ENCODE measurements around the gene PCMT1. TPM values are rescaled to one million over a fixed set of nuclear protein-coding genes. Genes with fewer than 3 reads are reported as not detected.
"Not testable (repeated sequence)": the region's sequence is repeated elsewhere in the genome, so short reads cannot be mapped to it uniquely, and the experiment has no call there.

PCMT1 gene
- total and polyA plus RNA-seq, 10 of the 15 experiments (the other 5 are each of a cell fraction or from before 2014, with no cell fraction given): 48.5 to 126 (median 81.2) TPM

DNA sequence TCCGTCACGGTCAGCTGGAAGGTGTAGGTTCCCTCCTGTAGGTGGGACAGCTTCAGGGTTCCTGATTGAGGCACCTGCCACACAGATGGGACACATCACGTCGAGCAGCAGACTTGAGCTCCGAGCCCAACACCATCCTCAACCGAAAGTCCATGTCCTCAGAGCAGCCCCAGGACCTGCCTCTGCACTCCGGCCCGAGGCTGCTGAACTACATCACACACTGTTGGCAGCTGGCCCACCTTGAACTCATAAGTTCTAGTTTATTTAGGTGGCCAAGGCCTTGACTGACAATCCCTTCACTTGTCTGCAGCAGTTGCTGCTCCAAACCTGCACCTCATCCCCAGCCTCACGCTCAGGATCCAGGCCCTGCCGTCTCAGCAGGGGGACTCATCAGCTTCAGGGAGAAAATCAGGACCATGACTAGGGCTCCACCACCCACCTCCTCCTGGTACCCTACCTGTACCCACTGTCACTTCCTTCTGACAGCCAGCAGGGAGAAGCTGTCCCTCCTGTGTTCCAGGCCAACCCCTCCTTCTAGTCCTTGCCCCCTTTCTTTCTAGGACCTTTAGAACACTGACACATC is 93.6 kb downstream of the PCMT1 start:
- DNase-seq (ENCODE audit: low read depth, low spot score) (no peak), ATAC-seq (no peak), FAIRE-seq (no peak)
- POLR2A ChIA-PET: no interaction called here
- H3K4me2 ChIP-seq (ENCODE audit: control insufficient read depth, insufficient read depth): no peak overlapping the region
- intact Hi-C loops (cut with micrococcal nuclease; ENCODE audit: unreplicated experiment): no loop called here
- TF ChIP-seq ZNF207 (IDR thresholded peaks at IDR 0.05; ENCODE audit: borderline replicate concordance): no peak
- no peak for TF ChIP-seq ZNF384 (IDR thresholded peaks at IDR 0.05; ENCODE audit: borderline replicate concordance, low read depth, low read length)
- TF ChIP-seq ZNF622 (IDR thresholded peaks at IDR 0.05): no peak
- TF ChIP-seq POU2F2 (IDR thresholded peaks at IDR 0.05; ENCODE audit: borderline replicate concordance, low read depth, low read length): no peak
- TF ChIP-seq HDAC6 (IDR thresholded peaks at IDR 0.05; ENCODE audit: unreplicated experiment): no peak
- TF ChIP-seq HDAC2 (IDR thresholded peaks at IDR 0.05): no peak
- no peak for TF ChIP-seq ESRRA (IDR thresholded peaks at IDR 0.05; ENCODE audit: low read length)
- TF ChIP-seq ETV6 (conservative IDR thresholded peaks at IDR 0.05 in 1 of 2, IDR thresholded peaks at IDR 0.05 in 1 of 2; ENCODE audit: borderline replicate concordance in 1 of 2, low read depth in 1 of 2): no peak
- no peak for TF ChIP-seq JUNB (IDR thresholded peaks at IDR 0.05)
- TF ChIP-seq PAX5 (IDR thresholded peaks at IDR 0.05; ENCODE audit: borderline replicate concordance, low read depth, low read length): no peak
- TF ChIP-seq HDGF (IDR thresholded peaks at IDR 0.05): no peak
- TF ChIP-seq TCF12 (IDR thresholded peaks at IDR 0.05; ENCODE audit: low read depth, low read length): no peak
- TF ChIP-seq, protein P1, sequence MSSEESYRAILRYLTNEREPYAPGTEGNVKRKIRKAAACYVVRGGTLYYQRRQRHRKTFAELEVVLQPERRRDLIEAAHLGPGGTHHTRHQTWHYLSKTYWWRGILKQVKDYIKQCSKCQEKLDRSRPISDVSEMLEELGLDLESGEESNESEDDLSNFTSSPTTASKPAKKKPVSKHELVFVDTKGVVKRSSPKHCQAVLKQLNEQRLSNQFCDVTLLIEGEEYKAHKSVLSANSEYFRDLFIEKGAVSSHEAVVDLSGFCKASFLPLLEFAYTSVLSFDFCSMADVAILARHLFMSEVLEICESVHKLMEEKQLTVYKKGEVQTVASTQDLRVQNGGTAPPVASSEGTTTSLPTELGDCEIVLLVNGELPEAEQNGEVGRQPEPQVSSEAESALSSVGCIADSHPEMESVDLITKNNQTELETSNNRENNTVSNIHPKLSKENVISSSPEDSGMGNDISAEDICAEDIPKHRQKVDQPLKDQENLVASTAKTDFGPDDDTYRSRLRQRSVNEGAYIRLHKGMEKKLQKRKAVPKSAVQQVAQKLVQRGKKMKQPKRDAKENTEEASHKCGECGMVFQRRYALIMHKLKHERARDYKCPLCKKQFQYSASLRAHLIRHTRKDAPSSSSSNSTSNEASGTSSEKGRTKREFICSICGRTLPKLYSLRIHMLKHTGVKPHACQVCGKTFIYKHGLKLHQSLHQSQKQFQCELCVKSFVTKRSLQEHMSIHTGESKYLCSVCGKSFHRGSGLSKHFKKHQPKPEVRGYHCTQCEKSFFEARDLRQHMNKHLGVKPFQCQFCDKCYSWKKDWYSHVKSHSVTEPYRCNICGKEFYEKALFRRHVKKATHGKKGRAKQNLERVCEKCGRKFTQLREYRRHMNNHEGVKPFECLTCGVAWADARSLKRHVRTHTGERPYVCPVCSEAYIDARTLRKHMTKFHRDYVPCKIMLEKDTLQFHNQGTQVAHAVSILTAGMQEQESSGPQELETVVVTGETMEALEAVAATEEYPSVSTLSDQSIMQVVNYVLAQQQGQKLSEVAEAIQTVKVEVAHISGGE (CRISPR knock-in tag; IDR thresholded peaks at IDR 0.05): no peak
- no peak for TF ChIP-seq GATAD2B (conservative IDR thresholded peaks at IDR 0.05; ENCODE audit: low read depth)
- no peak for TF ChIP-seq SUPT20H (IDR thresholded peaks at IDR 0.05; ENCODE audit: borderline replicate concordance, control insufficient read depth, low read depth, low read length)
- H3K27me3 ChIP-seq (replicated peaks in 1 of 2; ENCODE audit: control insufficient read depth in 2 of 2, insufficient read depth in 2 of 2, low read length in 1 of 2): peaks cover 0 to 1% of the 10 kb centered on the region in 2 experiments
- CTCF ChIA-PET: interaction anchor here (0.8 to 1.7 kb wide), 3 partner anchors 19 to 62 kb away, joined by 3 to 4 read pairs (median 3); no protein-coding TSS in a partner anchor
- no TSS peak for BruUV-seq (replicated peaks)
- H3K36me3 ChIP-seq (ENCODE audit: control insufficient read depth in 2 of 2, insufficient read depth in 2 of 2, low read length in 1 of 2): no peaks in the 10 kb centered on the region
- SMC1A ChIA-PET (ENCODE audit: uncharacterized antibody, unreplicated experiment): no interaction called here
- no peaks in the 10 kb centered on the region for H4K20me1 ChIP-seq (ENCODE audit: control insufficient read depth, insufficient read depth)
- no peak overlapping the region for H3K4me3 ChIP-seq
- no peak overlapping the region for H2AFZ ChIP-seq (ENCODE audit: control insufficient read depth, low read depth, low read length)
- WGBS (ENCODE audit: insufficient coverage, insufficient replicate concordance, low lambda C conversion rate, missing lambda C conversion rate): 55% methylated on average over 10 of the region's 10 CpGs
- no peaks in the 10 kb centered on the region for H3K9me3 ChIP-seq (replicated peaks; ENCODE audit: control insufficient read depth, insufficient read depth, low read length)
- no peaks in the 10 kb centered on the region for H3K4me1 ChIP-seq (ENCODE audit: control insufficient read depth, insufficient read depth, low read length)
- no peak overlapping the region for H3K9ac ChIP-seq (ENCODE audit: control insufficient read depth, insufficient read depth, low read length)
- RAD21 ChIA-PET (ENCODE audit: unreplicated experiment): no interaction called here
- H3K79me2 ChIP-seq (ENCODE audit: control insufficient read depth, insufficient read depth, low read length): no peaks in the 10 kb centered on the region
- in situ Hi-C loops (cut with MboI): loop anchor here (10.0 kb wide), 1 partner anchor 172 kb away; no protein-coding TSS in a partner anchor
- H3K27ac ChIP-seq (ENCODE audit: control insufficient read depth, insufficient read depth): no peak overlapping the region

GRCh38 chr6:149844036-149844435 is 94.5 kb downstream of the PCMT1 start:
- RAD21 ChIA-PET (ENCODE audit: unreplicated experiment); H3K4me2 ChIP-seq (ENCODE audit: control insufficient read depth, insufficient read depth); BruUV-seq (replicated peaks); SMC1A ChIA-PET (ENCODE audit: uncharacterized antibody, unreplicated experiment); intact Hi-C loops (cut with micrococcal nuclease; ENCODE audit: unreplicated experiment); H3K27ac ChIP-seq (ENCODE audit: control insufficient read depth, insufficient read depth); FAIRE-seq; H3K36me3 ChIP-seq (ENCODE audit: control insufficient read depth in 2 of 2, insufficient read depth in 2 of 2, low read length in 1 of 2); H2AFZ ChIP-seq (ENCODE audit: control insufficient read depth, low read depth, low read length); H3K4me1 ChIP-seq (ENCODE audit: control insufficient read depth, insufficient read depth, low read length); H3K27me3 ChIP-seq (replicated peaks in 1 of 2; ENCODE audit: control insufficient read depth in 2 of 2, insufficient read depth in 2 of 2, low read length in 1 of 2); H4K20me1 ChIP-seq (ENCODE audit: control insufficient read depth, insufficient read depth); H3K79me2 ChIP-seq (ENCODE audit: control insufficient read depth, insufficient read depth, low read length); H3K9me3 ChIP-seq (replicated peaks; ENCODE audit: control insufficient read depth, insufficient read depth, low read length); POLR2A ChIA-PET; H3K4me3 ChIP-seq; ATAC-seq; DNase-seq (ENCODE audit: low read depth, low spot score); H3K9ac ChIP-seq (ENCODE audit: control insufficient read depth, insufficient read depth, low read length): not testable (repeated sequence)
- in situ Hi-C loops (cut with MboI): loop anchor here (10.0 kb wide), 1 partner anchor 171 kb away; no protein-coding TSS in a partner anchor
- CTCF ChIA-PET: interaction anchor here (1.4 to 1.7 kb wide), 2 partner anchors 27 to 61 kb away, joined by 3 to 4 read pairs; no protein-coding TSS in a partner anchor
- 40% methylated on average over 4 of the region's 4 CpGs for WGBS (ENCODE audit: insufficient coverage, insufficient replicate concordance, low lambda C conversion rate, missing lambda C conversion rate)
